ENCODE measurements around the gene ATXN10. TPM values are rescaled to one million over a fixed set of nuclear protein-coding genes. Genes with fewer than 3 reads are reported as not detected.

Gene ATXN10
- total and polyA plus RNA-seq, 2 donors (not counting 1 experiment from before 2014, with no cell fraction given), result 52.3 to 95.5 TPM

- peaks cover 19% of the 10 kb centered on the region for H3K79me2 ChIP-seq (ENCODE audit: control insufficient read depth, insufficient read depth, low read length)
- intact Hi-C loops (cut with micrococcal nuclease), result no loop called here
These were observed 36.0 kb downstream of the ATXN10 start for GRCh38 chr22:45707605-45708004.

DNA sequence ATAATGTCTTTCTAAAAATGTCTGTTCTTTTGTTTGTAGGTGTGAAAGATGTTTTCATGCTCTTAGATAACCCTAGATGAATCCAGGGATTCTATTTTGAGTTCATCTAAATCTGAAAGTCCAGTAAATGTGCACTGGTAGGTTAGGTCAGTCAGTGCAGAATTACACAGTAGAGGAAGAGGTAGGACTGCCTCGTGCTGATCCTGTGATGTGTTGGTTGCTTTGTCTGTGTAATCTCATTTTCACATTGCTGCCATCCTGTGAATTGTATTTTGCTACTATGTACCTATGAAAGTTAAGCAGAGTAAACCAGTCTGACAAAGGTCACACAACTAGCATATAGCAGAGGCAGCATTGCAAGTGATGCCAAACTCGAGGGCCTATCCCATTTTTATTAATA lies 36.5 kb downstream of the ATXN10 start:
- peaks cover 0 to 48% of the 10 kb centered on the region in 2 experiments for H3K36me3 ChIP-seq (replicated peaks in 1 of 2; ENCODE audit: control extremely low read depth in 1 of 2, control insufficient read depth in 1 of 2, extremely low read depth in 1 of 2, insufficient read depth in 2 of 2, low read length in 1 of 2)
- no peak overlapping the region for H3K4me3 ChIP-seq (ENCODE audit: control extremely low read depth in 1 of 5, extremely low read depth in 1 of 5, insufficient read depth in 1 of 5, low read depth in 2 of 5, low read length in 4 of 5)
- ATAC-seq (ENCODE audit: low read depth) (no peak), DNase-seq (no peak)
- H3K27me3 Mint-ChIP-seq, result no peaks in the 10 kb centered on the region
- no peak overlapping the region for H3K9ac ChIP-seq (ENCODE audit: low read length)
- H3K4me1 Mint-ChIP-seq, result peaks cover 5% of the 10 kb centered on the region
- no peak overlapping the region for H3K4me3 Mint-ChIP-seq
- no peaks in the 10 kb centered on the region for H3K9me3 Mint-ChIP-seq (ENCODE audit: insufficient read depth)
- H2AFZ ChIP-seq (ENCODE audit: insufficient read depth, low read depth, low read length, poor library complexity, severe bottlenecking), result no peak overlapping the region
- TF ChIP-seq, protein P1, sequence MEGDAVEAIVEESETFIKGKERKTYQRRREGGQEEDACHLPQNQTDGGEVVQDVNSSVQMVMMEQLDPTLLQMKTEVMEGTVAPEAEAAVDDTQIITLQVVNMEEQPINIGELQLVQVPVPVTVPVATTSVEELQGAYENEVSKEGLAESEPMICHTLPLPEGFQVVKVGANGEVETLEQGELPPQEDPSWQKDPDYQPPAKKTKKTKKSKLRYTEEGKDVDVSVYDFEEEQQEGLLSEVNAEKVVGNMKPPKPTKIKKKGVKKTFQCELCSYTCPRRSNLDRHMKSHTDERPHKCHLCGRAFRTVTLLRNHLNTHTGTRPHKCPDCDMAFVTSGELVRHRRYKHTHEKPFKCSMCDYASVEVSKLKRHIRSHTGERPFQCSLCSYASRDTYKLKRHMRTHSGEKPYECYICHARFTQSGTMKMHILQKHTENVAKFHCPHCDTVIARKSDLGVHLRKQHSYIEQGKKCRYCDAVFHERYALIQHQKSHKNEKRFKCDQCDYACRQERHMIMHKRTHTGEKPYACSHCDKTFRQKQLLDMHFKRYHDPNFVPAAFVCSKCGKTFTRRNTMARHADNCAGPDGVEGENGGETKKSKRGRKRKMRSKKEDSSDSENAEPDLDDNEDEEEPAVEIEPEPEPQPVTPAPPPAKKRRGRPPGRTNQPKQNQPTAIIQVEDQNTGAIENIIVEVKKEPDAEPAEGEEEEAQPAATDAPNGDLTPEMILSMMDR (IDR thresholded peaks at IDR 0.05), result no peak
- no peak for TF ChIP-seq EZH2 (IDR thresholded peaks at IDR 0.05; ENCODE audit: borderline replicate concordance, insufficient read depth, low read depth, low read length, poor library complexity, severe bottlenecking)
- no peak overlapping the region for H3K27ac ChIP-seq (ENCODE audit: low read length in 2 of 2)
- POLR2A ChIA-PET, result no interaction called here
- no CpG with 5 or more reads among the region's 2 CpGs for WGBS (ENCODE audit: insufficient coverage)
- H3K79me2 ChIP-seq (ENCODE audit: control insufficient read depth, insufficient read depth, low read length), result peaks cover 19% of the 10 kb centered on the region
- H4K20me1 ChIP-seq (ENCODE audit: control insufficient read depth, insufficient read depth, low read length, poor library complexity, severe bottlenecking), result no peaks in the 10 kb centered on the region
- intact Hi-C loops (cut with micrococcal nuclease), result no loop called here
- H3K9me3 ChIP-seq (ENCODE audit: control extremely low read depth in 1 of 3, control insufficient read depth in 2 of 3, insufficient read depth in 1 of 3, low read length in 2 of 3), result no peaks in the 10 kb centered on the region
- H3K27me3 ChIP-seq (replicated peaks in 1 of 4; ENCODE audit: control extremely low read depth in 1 of 4, control insufficient read depth in 3 of 4, insufficient read depth in 4 of 4, low read length in 3 of 4), result no peaks in the 10 kb centered on the region
- no peak overlapping the region for H3K27ac Mint-ChIP-seq
- no peak overlapping the region for H3K4me2 ChIP-seq (replicated peaks; ENCODE audit: low read depth, low read length, poor library complexity, severe bottlenecking)
- H3K4me1 ChIP-seq (ENCODE audit: control insufficient read depth in 2 of 2, insufficient read depth in 2 of 2, low read length in 2 of 2), result no peaks in the 10 kb centered on the region
- CTCF ChIA-PET, result no interaction called here

More at GRCh38 chr22:45707605-45708004, 36.0 kb downstream of the ATXN10 start:
- no peaks in the 10 kb centered on the region for H3K27me3 Mint-ChIP-seq
- H3K4me3 Mint-ChIP-seq, result no peak overlapping the region
- peaks cover 5% of the 10 kb centered on the region for H3K4me1 Mint-ChIP-seq
- Histone ChIP-seq H3K9me3 (ENCODE audit: control extremely low read depth in 1 of 3, control insufficient read depth in 2 of 3, insufficient read depth in 1 of 3, low read length in 2 of 3) (no peaks in the 10 kb centered on the region), H3K4me1 (ENCODE audit: control insufficient read depth in 2 of 2, insufficient read depth in 2 of 2, low read length in 2 of 2) (no peaks in the 10 kb centered on the region), H3K9ac (ENCODE audit: low read length) (no peak overlapping the region), H3K4me2 (replicated peaks; ENCODE audit: low read depth, low read length, poor library complexity, severe bottlenecking) (no peak overlapping the region), H3K27me3 (replicated peaks in 1 of 4; ENCODE audit: control extremely low read depth in 1 of 4, control insufficient read depth in 3 of 4, insufficient read depth in 4 of 4, low read length in 3 of 4) (no peaks in the 10 kb centered on the region), H3K27ac (ENCODE audit: low read length in 2 of 2) (no peak overlapping the region), H2AFZ (ENCODE audit: insufficient read depth, low read depth, low read length, poor library complexity, severe bottlenecking) (no peak overlapping the region), H3K4me3 (ENCODE audit: control extremely low read depth in 1 of 5, extremely low read depth in 1 of 5, insufficient read depth in 1 of 5, low read depth in 2 of 5, low read length in 4 of 5) (no peak overlapping the region), H4K20me1 (ENCODE audit: control insufficient read depth, insufficient read depth, low read length, poor library complexity, severe bottlenecking) (no peaks in the 10 kb centered on the region), H3K36me3 (replicated peaks in 1 of 2; ENCODE audit: control extremely low read depth in 1 of 2, control insufficient read depth in 1 of 2, extremely low read depth in 1 of 2, insufficient read depth in 2 of 2, low read length in 1 of 2) (peaks cover 0 to 48% of the 10 kb centered on the region in 2 experiments)
- DNase-seq, result no peak
- WGBS (ENCODE audit: insufficient coverage), result no CpG with 5 or more reads among the region's 2 CpGs
- TF ChIP-seq EZH2 (IDR thresholded peaks at IDR 0.05; ENCODE audit: borderline replicate concordance, insufficient read depth, low read depth, low read length, poor library complexity, severe bottlenecking), result no peak
- TF ChIP-seq, protein P1 (IDR thresholded peaks at IDR 0.05), result no peak
- ChIA-PET POLR2A (no interaction called here), CTCF (no interaction called here)
- ATAC-seq (ENCODE audit: low read depth), result no peak
- no peak overlapping the region for H3K27ac Mint-ChIP-seq
- H3K9me3 Mint-ChIP-seq (ENCODE audit: insufficient read depth), result no peaks in the 10 kb centered on the region
